Activated CD8-positive, alpha-beta memory T cell treated with anti-CD3 and anti-CD28 coated beads for 36 hours (primary cell): ENCODE data around the gene TRMT44. TPM values are rescaled to one million over a fixed set of nuclear protein-coding genes. Genes with fewer than 3 reads are reported as not detected.
"Not testable (repeated sequence)": the region's sequence is repeated elsewhere in the genome, so short reads cannot be mapped to it uniquely, and the experiment has no call there.

ENCODE experiments used
- CTCF ChIA-PET: fragments of 350-600 bp; sonication (Branson Sonifier 250); formaldehyde crosslinking; loops from one replicate; lab custom pipeline; 2021; ENCODE audit warnings: antibody characterized with exemption; lab: Charles Lee
- POLR2A ChIA-PET: fragments of 350-600 bp; sonication (Branson Sonifier 250); formaldehyde crosslinking; loops from one replicate; lab custom pipeline; 2021; ENCODE audit warnings: antibody characterized with exemption; lab: Charles Lee
- total RNA-seq, 2 experiments: library from RNA; stranded (reverse); gene quantifications; one replicate each; pipeline ENCODE4 v1.2.3, GENCODE V29; 2021

Gene TRMT44
- total RNA-seq, 2 experiments from 2014 or later, result 25.5 to 27.3 TPM

DNA sequence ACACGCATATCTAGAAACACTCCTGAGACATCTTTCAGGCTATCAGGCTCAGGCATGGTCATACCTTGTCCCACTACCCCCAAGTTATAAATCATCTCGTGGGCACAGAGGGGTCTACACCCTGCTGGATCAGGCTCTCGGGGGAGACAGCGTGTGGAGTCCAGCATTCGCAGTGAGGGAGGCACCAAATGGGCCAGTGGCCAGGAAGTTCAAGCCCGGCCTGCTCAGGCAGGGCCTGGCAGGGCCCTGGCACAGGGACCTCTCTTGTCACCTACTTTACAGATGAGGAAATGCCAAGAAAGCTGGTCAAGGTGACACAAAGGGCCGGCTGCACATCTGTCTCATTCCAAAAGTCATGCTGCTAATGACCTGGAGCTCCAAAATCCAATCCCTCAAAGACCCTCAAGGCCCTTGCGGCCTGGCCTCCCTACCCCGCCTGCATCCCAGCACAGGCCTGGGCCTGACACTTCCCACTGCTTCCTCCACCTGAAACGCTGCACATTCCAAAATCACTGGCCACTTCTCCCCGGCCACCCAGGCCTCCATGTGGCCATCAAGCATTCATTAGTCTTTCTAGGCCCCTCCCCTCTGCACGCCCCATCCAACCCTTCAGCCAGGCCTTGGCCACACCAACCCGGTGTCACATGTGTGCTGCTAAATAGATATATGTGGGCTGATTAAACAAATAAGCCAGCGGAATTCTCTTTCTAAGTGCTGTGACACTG lies 35.6 kb upstream of the TRMT44 start:
- ChIA-PET POLR2A (no interaction called here), CTCF (interaction anchor here (2.7 kb wide), 1 partner anchor 163 kb away, joined by 12 read pairs; no protein-coding TSS in a partner anchor)

DNA sequence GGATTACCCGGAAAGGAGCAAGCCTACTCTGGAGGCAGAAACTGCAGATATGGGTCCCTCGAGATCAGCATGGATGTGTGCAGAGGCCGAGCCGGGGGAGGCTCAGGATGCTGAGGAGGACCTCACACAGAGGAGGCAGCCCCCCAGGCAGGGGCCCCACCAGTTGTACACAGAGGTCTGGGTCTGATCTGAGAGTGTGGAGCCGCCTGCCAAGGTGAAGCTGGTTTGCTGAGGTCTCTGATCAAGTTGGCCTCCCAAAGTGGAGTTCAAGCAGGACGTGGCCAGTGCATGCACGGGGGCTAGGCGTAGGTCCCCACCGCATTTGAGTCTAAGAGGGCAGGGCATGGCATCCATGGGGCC lies 35.1 kb upstream of the TRMT44 start:
- CTCF ChIA-PET, result interaction anchor here (0.7 kb wide), 1 partner anchor 9 kb away, joined by 3 read pairs; no protein-coding TSS in a partner anchor
- POLR2A ChIA-PET, result no interaction called here

DNA sequence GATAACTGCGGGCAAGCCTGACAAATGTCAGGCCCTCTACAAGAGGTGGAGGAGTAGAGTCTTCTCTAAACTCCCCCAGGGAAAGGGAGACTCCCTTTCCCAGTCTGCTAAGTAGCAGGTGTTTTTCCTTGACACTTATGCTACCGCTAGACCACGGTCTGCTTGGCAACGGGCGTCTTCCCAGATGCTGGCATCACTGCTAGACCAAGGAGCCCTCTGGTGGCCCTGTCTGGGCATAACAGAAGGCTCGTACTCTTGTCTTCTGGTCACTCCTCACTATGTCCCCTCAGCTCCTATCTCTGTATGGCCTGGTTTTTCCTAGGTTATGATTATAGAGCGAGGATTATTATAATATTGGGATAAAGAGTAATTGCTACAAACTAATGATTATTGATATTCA lies 33.7 kb upstream of the TRMT44 start:
- POLR2A ChIA-PET, CTCF ChIA-PET: not testable (repeated sequence)

- ChIA-PET POLR2A (no interaction called here), CTCF (interaction anchor here (1.2 kb wide), 1 partner anchor 165 kb away, joined by 5 read pairs; no protein-coding TSS in a partner anchor)
These were observed 33.3 kb upstream of the TRMT44 start for GRCh38 chr4:8407316-8407715.

DNA sequence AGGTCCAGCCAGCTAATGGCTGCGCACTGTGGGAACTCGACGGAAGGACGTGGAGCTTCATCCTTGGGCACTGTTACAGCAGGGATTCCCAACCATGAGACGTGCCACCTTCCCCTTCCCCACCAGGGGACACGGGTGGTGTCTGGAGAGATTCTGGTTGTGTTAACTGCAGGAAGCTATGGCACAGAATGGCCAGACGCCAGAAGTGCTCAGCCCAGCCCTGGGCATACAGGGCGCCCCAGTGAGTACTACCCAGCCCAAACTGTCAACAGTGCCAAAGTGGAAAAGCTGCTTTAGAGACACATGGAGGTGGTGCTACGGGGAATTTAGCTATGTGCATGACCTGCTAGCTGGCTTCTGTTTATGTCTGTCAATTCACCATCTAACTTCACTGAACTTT lies 32.8 kb upstream of the TRMT44 start:
- ChIA-PET CTCF (interaction anchor here (1.2 kb wide), 1 partner anchor 166 kb away, joined by 5 read pairs; no protein-coding TSS in a partner anchor), POLR2A (no interaction called here)

DNA sequence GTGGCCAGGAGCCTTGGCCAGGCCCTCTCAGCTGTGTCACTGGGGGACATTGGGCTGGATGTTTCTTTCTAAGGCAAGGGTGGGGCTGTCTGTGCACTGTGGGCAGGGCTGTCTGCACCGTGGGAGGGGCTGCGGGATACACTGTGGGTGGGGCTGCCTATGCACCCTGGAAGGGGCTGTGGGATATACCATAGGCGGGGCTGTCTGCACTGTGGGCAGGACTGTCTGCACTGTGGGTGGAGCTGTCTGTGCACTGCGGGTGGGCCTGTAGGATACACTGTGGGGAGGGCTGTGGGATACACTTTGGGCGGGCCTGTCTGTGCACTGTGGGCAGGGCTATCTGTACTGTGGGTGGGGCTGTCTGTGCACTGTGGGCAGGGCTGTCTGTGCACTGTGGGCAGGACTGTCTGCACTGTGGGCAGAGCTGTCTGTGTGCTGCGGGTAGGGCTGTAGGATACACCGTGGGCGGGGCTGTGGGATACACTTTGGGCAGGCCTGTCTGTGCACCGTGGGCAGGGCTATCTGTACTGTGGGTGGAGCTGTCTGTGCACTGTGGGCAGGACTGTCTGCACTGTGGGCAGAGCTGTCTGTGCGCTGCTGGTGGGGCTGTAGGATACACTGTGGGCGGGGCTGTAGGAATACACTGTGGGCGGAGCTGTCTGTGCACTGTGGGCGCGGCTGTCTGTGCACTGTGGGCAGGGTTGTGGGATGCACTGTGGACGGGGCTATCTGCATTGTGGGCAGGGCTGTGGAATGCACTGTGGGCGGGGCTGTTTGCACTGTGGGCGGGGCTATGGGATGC lies 31.1 kb upstream of the TRMT44 start:
- CTCF ChIA-PET, result interaction anchor here (1.1 to 1.6 kb wide), 2 partner anchors 45 to 167 kb away, joined by 3 to 4 read pairs; no protein-coding TSS in a partner anchor
- POLR2A ChIA-PET, result no interaction called here

DNA sequence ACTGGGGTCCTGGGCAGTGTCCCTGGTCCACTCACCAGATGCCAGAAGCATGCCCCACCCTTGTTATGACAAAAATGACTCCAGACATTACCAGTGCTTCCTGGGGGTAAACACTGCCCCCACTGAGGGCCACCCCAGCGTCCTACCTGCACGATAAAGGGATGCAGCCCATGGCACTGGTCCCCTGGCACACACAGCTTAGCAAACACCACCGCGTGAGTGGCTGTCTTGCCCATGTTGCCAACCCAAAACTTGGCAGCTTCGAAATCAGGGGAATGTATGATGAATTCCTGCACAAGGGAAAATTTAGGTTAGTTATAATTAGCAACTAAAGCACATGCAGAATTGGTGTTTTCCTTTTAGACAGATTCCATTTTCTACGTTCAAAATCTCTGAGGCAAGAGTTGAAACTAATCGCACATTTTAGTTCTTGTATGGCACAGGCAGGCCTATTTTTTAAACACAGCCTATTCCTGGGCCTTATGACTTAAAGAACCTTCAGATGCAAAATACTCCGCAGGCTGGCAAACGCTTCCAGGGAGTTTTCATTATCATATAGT lies 30.4 kb upstream of the TRMT44 start:
- ChIA-PET CTCF (interaction anchor here (1.1 to 1.6 kb wide), 2 partner anchors 44 to 168 kb away, joined by 3 to 4 read pairs; no protein-coding TSS in a partner anchor), POLR2A (no interaction called here)

GRCh38 chr4:8410641-8411271 lies 29.8 kb upstream of the TRMT44 start:
- ChIA-PET CTCF (interaction anchor here (0.8 to 1.6 kb wide), 3 partner anchors 43 to 197 kb away, joined by 3 to 4 read pairs (median 3); no protein-coding TSS in a partner anchor), POLR2A (no interaction called here)

- CTCF ChIA-PET, result interaction anchor here (0.8 kb wide), 1 partner anchor 196 kb away, joined by 3 read pairs; no protein-coding TSS in a partner anchor
- POLR2A ChIA-PET, result no interaction called here
These were observed 29.0 kb upstream of the TRMT44 start for GRCh38 chr4:8411351-8412180.

DNA sequence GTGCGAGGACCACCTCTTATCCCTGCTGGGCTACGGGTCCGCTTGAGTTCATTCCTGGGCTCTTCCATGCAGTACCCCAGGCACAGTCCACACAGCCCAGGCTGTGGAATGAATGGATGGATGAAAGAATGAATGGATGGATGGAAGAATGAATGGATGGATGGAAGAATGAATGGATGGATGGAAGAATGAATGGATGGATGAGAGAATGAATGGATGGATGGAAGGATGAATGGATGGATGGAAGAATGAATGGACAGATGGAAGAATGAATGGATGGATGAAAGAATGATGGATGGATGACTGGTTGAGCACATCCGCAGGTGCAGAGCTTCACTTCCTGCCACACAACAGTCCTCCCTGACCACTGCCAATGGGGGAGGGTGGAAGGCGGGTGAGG lies 28.3 kb upstream of the TRMT44 start:
- CTCF ChIA-PET, result no interaction called here
- POLR2A ChIA-PET, result no interaction called here

GRCh38 chr4:8414377-8414776 lies 26.2 kb upstream of the TRMT44 start:
- ChIA-PET CTCF (no interaction called here), POLR2A (no interaction called here)

GRCh38 chr4:8417071-8417614 lies 23.4 kb upstream of the TRMT44 start:
- CTCF ChIA-PET, result interaction anchor here (0.6 to 1.1 kb wide), 2 partner anchors 97 to 175 kb away, joined by 3 read pairs; no protein-coding TSS in a partner anchor

GRCh38 chr4:8419222-8420041 lies 21.1 kb upstream of the TRMT44 start:
- ChIA-PET CTCF (interaction anchor here (0.8 kb wide), 1 partner anchor 17 kb away, joined by 3 read pairs; no protein-coding TSS in a partner anchor), POLR2A (interaction anchor here (1.2 to 2.0 kb wide), 3 partner anchors 9 to 20 kb away, joined by 3 to 15 read pairs (median 5); partner anchors contain the start of gene ACOX3)

More at GRCh38 chr4:8417071-8417614, 23.4 kb upstream of the TRMT44 start:
- POLR2A ChIA-PET, result interaction anchor here (0.6 kb wide), 1 partner anchor 1568 kb away, joined by 4 read pairs; no protein-coding TSS in a partner anchor

GRCh38 chr4:8420151-8420550 lies 20.4 kb upstream of the TRMT44 start:
- ChIA-PET POLR2A (interaction anchor here (1.6 to 2.0 kb wide), 2 partner anchors 8 to 20 kb away, joined by 5 to 15 read pairs; partner anchors contain the start of gene ACOX3), CTCF (interaction anchor here (0.8 kb wide), 1 partner anchor 17 kb away, joined by 3 read pairs; no protein-coding TSS in a partner anchor)

- POLR2A ChIA-PET, result no interaction called here
- CTCF ChIA-PET, result no interaction called here
These were observed 18.2 kb upstream of the TRMT44 start for GRCh38 chr4:8422327-8422726.

- CTCF ChIA-PET, result no interaction called here
- POLR2A ChIA-PET, result no interaction called here
These were observed 17.8 kb upstream of the TRMT44 start for GRCh38 chr4:8422786-8423185.

DNA sequence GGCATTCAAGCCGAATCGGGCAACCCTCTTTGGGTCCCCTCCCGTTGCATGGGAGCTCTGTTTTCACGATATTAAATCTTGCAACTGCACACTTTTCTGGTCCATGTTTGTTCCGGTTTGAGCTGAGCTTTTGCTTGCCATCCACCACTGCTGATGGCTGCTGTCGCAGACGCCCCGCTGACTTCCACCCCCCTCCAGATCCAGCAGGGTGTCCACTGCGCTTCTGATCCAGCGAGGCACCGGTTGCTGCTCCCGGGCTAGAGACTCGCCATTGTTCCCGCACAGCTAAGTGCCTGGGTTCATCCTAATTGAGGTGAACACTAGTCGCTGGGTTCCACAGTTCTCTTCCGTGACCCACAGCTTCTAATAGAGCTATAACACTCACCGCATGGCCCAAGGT lies 13.3 kb upstream of the TRMT44 start:
- POLR2A ChIA-PET, result interaction anchor here (1.9 kb wide), 1 partner anchor 8 kb away, joined by 15 read pairs; no protein-coding TSS in a partner anchor

More for the DNA sequence above, 13.3 kb upstream of the TRMT44 start:
- CTCF ChIA-PET, result no interaction called here
